K562 (cell line): ENCODE data around the gene TPD52L1. TPM values are rescaled to one million over a fixed set of nuclear protein-coding genes. Genes with fewer than 3 reads are reported as not detected.

Experiments
- C11orf30 ChIP-seq: fragments of 450-650 bp; IDR thresholded peaks from 2 replicates; pipeline ENCODE4 v1.6.1; 2016; ENCODE audit warnings: low read depth, mild to moderate bottlenecking
- CBX1 ChIP-seq: sonication (generic); IDR thresholded peaks from 2 replicates; pipeline ENCODE4 v1.6.1; 2016; ENCODE audit warnings: antibody characterized with exemption, low read depth, mild to moderate bottlenecking
- CREB1 ChIP-seq, 2 experiments: sonication (generic) in 1 of 2; formaldehyde crosslinking in 1 of 2; IDR thresholded peaks; 2 replicates each; pipeline versions ENCODE4 v1.6.1 to v1.8.0; 2012 to 2022; ENCODE audit warnings: inconsistent platforms in 1 of 2, mild to moderate bottlenecking in 1 of 2, missing genetic modification reagents in 1 of 2, moderate library complexity in 1 of 2
- EP300 ChIP-seq: IDR thresholded peaks from 2 replicates; pipeline ENCODE4 v1.6.1; 2012; ENCODE audit warnings: low read length, improper control_type of control experiment
- MAFF ChIP-seq: IDR thresholded peaks from 2 replicates; pipeline ENCODE4 v1.6.1; 2012; ENCODE audit warnings: low read length, improper control_type of control experiment
- NFE2L1 ChIP-seq: fragments of 450-650 bp; IDR thresholded peaks from 2 replicates; pipeline ENCODE4 v1.6.1; 2016; ENCODE audit warnings: missing genetic modification characterization, low read depth, mild to moderate bottlenecking, missing compliant biosample characterization, moderate library complexity, borderline replicate concordance
- PHTF2 ChIP-seq: fragments of 250-450 bp; sonication (Bioruptor Pico); IDR thresholded peaks from 2 replicates; pipeline ENCODE4 v1.5.0; 2021; ENCODE audit warnings: mild to moderate bottlenecking
- SMAD2 ChIP-seq: fragments of 150-350 bp; IDR thresholded peaks from 2 replicates; pipeline ENCODE4 v1.6.1; 2014; ENCODE audit warnings: low read depth, mild to moderate bottlenecking, low read length
- ZNF174 ChIP-seq: fragments of 250-450 bp; sonication (Bioruptor Pico); IDR thresholded peaks from 2 replicates; pipeline ENCODE4 v1.4.0; 2020; ENCODE audit warnings: mild to moderate bottlenecking
- ZNF431 ChIP-seq: sonication (generic); formaldehyde crosslinking; IDR thresholded peaks from 2 replicates; pipeline ENCODE4 v1.8.0; 2022; ENCODE audit warnings: mild to moderate bottlenecking, missing genetic modification reagents
- polyA plus RNA-seq, 8 experiments: library from polyadenylated mRNA; depleted of rRNA in 4 of 8; stranded (reverse) in 5 of 8; unstranded in 3 of 8; fragments of >200 nt; fragmentation: Nextera tagmentation in 2 of 8; fragmentation: Illumina TruSeq in 1 of 8; extraction: Ambion mirVana in 2 of 8; extraction: Trizol in 1 of 8; gene quantifications; 2 replicates each; pipeline versions ENCODE4 v1.2.1 to v1.2.3, GENCODE V29; 2011 to 2014; ENCODE audit warnings: inconsistent platforms in 1 of 8, missing spikeins in 1 of 8
- total RNA-seq, 7 experiments: library from RNA; depleted of rRNA in 6 of 7; stranded (reverse); fragments of >200 nt in 6 of 7; fragmentation: Illumina TruSeq in 2 of 7; extraction: Trizol in 2 of 7; gene quantifications; 2 replicates each; pipeline versions ENCODE4 v1.2.1 to v1.2.3, GENCODE V29; 2011 to 2021; ENCODE audit warnings: low replicate concordance in 1 of 7
- TF ChIP-seq, protein P1 (sequence below): fragments of 200-800 bp; sonication (Bioruptor generic); IDR thresholded peaks from 2 replicates; pipeline ENCODE4 v1.6.1; 2017; ENCODE audit warnings: missing genetic modification characterization, missing compliant biosample characterization
- TF ChIP-seq, protein P2 (sequence below): sonication (generic); formaldehyde crosslinking; IDR thresholded peaks from 2 replicates; pipeline ENCODE4 v1.8.0; 2022; ENCODE audit warnings: missing genetic modification reagents, mild to moderate bottlenecking, borderline replicate concordance
- TF ChIP-seq, protein P3 (sequence below): sonication (generic); formaldehyde crosslinking; IDR thresholded peaks from 2 replicates; pipeline ENCODE4 v1.9.0; 2022; ENCODE audit warnings: mild to moderate bottlenecking, missing genetic modification reagents

Gene TPD52L1
- total and polyA plus RNA-seq, 9 of the 15 experiments (the other 6 are each of a cell fraction or from before 2014, with no cell fraction given), result 12.9 to 149 (median 75.7) TPM

DNA sequence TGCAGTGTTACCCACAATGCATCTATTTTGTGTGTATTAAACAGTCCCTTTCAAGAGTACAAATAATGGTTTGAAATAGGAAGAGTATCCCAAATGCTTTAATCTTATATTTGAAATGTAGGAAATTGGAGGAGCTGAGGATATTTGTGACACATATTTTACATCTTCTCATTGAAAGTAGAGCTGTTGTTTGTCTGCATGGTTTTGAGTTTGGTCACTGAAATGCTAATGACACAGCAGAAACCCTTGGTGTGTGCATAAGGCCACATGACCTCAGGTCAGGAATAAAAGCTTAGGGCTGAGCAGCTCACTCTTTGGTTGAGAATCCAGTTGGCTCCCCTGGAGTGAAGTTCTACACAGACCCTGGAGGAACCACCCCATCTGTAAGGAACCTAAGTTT, 49.8 kb downstream of the TPD52L1 start (continued):
- peak; percentile 31; the same call in 1 of the 2 replicates for TF ChIP-seq EP300
- peak; percentile 92 for TF ChIP-seq C11orf30
- no peak for TF ChIP-seq ZNF174 (CRISPR knock-in tag)
- no peak for TF ChIP-seq ZNF431
- peak; percentile 60; the same call in 1 of the 2 replicates for TF ChIP-seq NFE2L1 (tag)
- TF ChIP-seq, protein P1, sequence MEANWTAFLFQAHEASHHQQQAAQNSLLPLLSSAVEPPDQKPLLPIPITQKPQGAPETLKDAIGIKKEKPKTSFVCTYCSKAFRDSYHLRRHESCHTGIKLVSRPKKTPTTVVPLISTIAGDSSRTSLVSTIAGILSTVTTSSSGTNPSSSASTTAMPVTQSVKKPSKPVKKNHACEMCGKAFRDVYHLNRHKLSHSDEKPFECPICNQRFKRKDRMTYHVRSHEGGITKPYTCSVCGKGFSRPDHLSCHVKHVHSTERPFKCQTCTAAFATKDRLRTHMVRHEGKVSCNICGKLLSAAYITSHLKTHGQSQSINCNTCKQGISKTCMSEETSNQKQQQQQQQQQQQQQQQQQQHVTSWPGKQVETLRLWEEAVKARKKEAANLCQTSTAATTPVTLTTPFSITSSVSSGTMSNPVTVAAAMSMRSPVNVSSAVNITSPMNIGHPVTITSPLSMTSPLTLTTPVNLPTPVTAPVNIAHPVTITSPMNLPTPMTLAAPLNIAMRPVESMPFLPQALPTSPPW (CRISPR knock-in tag), result no peak
- peak; percentile 72 for TF ChIP-seq MAFF
- TF ChIP-seq, protein P2, sequence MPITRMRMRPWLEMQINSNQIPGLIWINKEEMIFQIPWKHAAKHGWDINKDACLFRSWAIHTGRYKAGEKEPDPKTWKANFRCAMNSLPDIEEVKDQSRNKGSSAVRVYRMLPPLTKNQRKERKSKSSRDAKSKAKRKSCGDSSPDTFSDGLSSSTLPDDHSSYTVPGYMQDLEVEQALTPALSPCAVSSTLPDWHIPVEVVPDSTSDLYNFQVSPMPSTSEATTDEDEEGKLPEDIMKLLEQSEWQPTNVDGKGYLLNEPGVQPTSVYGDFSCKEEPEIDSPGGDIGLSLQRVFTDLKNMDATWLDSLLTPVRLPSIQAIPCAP (CRISPR knock-in tag), result no peak
- TF ChIP-seq, protein P3, sequence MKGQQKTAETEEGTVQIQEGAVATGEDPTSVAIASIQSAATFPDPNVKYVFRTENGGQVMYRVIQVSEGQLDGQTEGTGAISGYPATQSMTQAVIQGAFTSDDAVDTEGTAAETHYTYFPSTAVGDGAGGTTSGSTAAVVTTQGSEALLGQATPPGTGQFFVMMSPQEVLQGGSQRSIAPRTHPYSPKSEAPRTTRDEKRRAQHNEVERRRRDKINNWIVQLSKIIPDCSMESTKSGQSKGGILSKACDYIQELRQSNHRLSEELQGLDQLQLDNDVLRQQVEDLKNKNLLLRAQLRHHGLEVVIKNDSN (CRISPR knock-in tag), result peak; percentile 65
- TF ChIP-seq CBX1, result no peak
- TF ChIP-seq PHTF2 (CRISPR knock-in tag), result no peak
- no peak for TF ChIP-seq SMAD2
- TF ChIP-seq CREB1 (IDR thresholded peaks at IDR 0.05), result no peak
- TF ChIP-seq CREB1 (CRISPR knock-in tag; IDR thresholded peaks at IDR 0.05), result no peak
- TF ChIP-seq, all 486 proteins: peak for 43
